Prostate gland (tissue), 2 donors: ENCODE results near the gene THOP1.

Source experiments
- CTCF ChIP-seq, 4 experiments: fragments of 200-600 bp in 2 of 4; fragments of 450-650 bp in 2 of 4; sonication (generic) in 2 of 4; IDR thresholded peaks; 1 replicate in 3 of 4; 2 replicates in 1 of 4; pipeline ENCODE4 v1.5.1; 2016 to 2019; ENCODE audit warnings: antibody characterized with exemption in 4 of 4, mild to moderate bottlenecking in 2 of 4, moderate library complexity in 2 of 4
- POLR2A ChIP-seq: fragments of 450-650 bp; IDR thresholded peaks from one replicate; pipeline ENCODE4 v1.6.1; 2016; ENCODE audit warnings: antibody characterized with exemption, mild to moderate bottlenecking
- POLR2AphosphoS5 ChIP-seq: sonication (generic); formaldehyde crosslinking; IDR thresholded peaks from one replicate; pipeline ENCODE4 v1.6.1; 2017; ENCODE audit warnings: antibody characterized with exemption

- TF ChIP-seq CTCF (IDR thresholded peaks at IDR 0.05) (no peak), POLR2AphosphoS5 (no peak), POLR2A (no peak)
Observed at GRCh38 chr19:2805261-2805900, 20.1 kb downstream of the THOP1 start.
